Cardiac muscle cell (in vitro differentiated cells and primary cell): Measurements from ENCODE around the gene HPGDS. TPM values are rescaled to one million over a fixed set of nuclear protein-coding genes. Genes with fewer than 3 reads are reported as not detected.

Source experiments
- DNase-seq, 2 donors: peaks; one replicate each; pipeline versions ENCODE4 v3.0.0 to v3.0.0-alpha.2; 2010 to 2017; ENCODE audit warnings: low read depth in 1 of 2, low spot score in 1 of 2
- H3K27ac ChIP-seq: fragments of 200-600 bp; sonication (generic); 2 replicates; pipeline ENCODE4 v1.5.1; 2016
- H3K27me3 ChIP-seq: fragments of 200-600 bp; sonication (generic); 2 replicates; pipeline ENCODE4 v1.6.0; 2016; ENCODE audit warnings: control low read depth
- H3K36me3 ChIP-seq: fragments of 200-600 bp; sonication (generic); 2 replicates; pipeline ENCODE4 v1.5.1; 2016; ENCODE audit warnings: control low read depth
- H3K4me1 ChIP-seq: fragments of 200-600 bp; sonication (generic); 2 replicates; pipeline ENCODE4 v1.8.1; 2017; ENCODE audit warnings: low read depth, mild to moderate bottlenecking, mixed run types
- H3K4me3 ChIP-seq: fragments of 200-600 bp; sonication (generic); 2 replicates; pipeline ENCODE4 v1.5.1; 2016; ENCODE audit warnings: mild to moderate bottlenecking
- H3K9me3 ChIP-seq: fragments of 200-600 bp; sonication (generic); 2 replicates; pipeline ENCODE4 v1.5.1; 2017; ENCODE audit warnings: low read depth, mild to moderate bottlenecking, control low read depth
- polyA plus RNA-seq: library from polyadenylated mRNA; unstranded; fragments of >200 nt; fragmentation: Nextera tagmentation; extraction: Ambion mirVana; gene quantifications from 2 replicates; pipeline ENCODE4 v1.2.1, GENCODE V29; 2016
- total RNA-seq: library from RNA; depleted of rRNA; stranded (reverse); fragments of >200 nt; gene quantifications from 2 replicates; pipeline ENCODE4 v1.2.3, GENCODE V29; 2016
- TF ChIP-seq, protein P1 (sequence below): IDR thresholded peaks from 2 replicates; pipeline ENCODE4 v1.5.1; 2012; ENCODE audit warnings: low read depth, mild to moderate bottlenecking, low read length

The HPGDS gene
- total and polyA plus RNA-seq, 2 experiments from 2014 or later = not detected

DNA sequence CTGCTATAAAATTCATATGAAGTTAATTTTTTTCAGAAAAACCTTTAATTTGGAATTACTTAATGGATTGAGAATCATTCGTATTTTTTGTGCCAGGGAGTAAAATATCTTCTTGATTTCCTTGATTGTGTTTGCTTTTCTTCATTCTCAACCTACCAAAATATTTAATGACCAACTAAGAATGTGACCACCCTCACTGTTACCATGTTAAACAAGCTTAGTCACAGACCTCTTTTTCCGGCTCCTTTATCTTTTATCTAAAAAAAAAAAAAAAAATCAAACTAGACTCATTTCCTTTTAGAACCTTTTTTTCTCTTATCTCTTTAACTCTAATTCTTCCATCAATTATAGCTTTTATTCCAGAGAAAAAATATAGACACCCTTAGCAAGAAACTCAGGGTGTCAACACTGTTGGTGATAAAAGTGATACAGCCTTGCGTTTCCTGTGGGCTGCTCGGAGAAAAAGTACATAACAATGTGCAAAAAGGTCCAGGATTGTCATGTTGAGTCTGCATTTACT is 20.6 kb upstream of the HPGDS start:
- H3K27me3 ChIP-seq = no peaks in the 10 kb centered on the region
- no peaks in the 10 kb centered on the region for H3K4me1 ChIP-seq
- H3K36me3 ChIP-seq = no peaks in the 10 kb centered on the region
- TF ChIP-seq, protein P1, sequence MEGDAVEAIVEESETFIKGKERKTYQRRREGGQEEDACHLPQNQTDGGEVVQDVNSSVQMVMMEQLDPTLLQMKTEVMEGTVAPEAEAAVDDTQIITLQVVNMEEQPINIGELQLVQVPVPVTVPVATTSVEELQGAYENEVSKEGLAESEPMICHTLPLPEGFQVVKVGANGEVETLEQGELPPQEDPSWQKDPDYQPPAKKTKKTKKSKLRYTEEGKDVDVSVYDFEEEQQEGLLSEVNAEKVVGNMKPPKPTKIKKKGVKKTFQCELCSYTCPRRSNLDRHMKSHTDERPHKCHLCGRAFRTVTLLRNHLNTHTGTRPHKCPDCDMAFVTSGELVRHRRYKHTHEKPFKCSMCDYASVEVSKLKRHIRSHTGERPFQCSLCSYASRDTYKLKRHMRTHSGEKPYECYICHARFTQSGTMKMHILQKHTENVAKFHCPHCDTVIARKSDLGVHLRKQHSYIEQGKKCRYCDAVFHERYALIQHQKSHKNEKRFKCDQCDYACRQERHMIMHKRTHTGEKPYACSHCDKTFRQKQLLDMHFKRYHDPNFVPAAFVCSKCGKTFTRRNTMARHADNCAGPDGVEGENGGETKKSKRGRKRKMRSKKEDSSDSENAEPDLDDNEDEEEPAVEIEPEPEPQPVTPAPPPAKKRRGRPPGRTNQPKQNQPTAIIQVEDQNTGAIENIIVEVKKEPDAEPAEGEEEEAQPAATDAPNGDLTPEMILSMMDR = no peak
- no peak overlapping the region for H3K27ac ChIP-seq
- no peaks in the 10 kb centered on the region for H3K9me3 ChIP-seq
- peak in 1 of 2 donors; percentile 16 for DNase-seq
- no peak overlapping the region for H3K4me3 ChIP-seq

DNA sequence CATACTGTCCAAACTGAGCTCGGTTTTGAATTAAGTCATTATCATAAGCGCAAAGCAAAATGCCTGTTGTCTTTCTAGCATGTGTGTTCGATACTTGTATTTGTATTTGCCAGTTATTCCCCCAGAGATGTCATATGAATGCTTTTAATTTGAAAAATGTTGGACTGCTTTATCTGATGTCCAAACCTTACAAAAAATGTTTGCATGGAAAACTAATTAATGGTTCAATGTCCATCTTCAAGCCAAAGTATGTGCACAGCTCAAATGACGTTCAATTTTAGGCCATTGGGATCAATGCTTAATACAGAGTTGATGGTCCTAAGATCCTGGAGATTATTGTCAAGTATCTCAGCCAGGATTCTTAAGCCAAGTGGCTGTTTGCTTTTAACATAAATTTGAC is 17.2 kb upstream of the HPGDS start:
- Histone ChIP-seq H3K4me3 (no peak overlapping the region), H3K27me3 (no peaks in the 10 kb centered on the region), H3K9me3 (no peaks in the 10 kb centered on the region), H3K36me3 (no peaks in the 10 kb centered on the region), H3K4me1 (no peaks in the 10 kb centered on the region), H3K27ac (no peak overlapping the region)
- TF ChIP-seq, protein P1 = no peak
- DNase-seq = no peak

DNA sequence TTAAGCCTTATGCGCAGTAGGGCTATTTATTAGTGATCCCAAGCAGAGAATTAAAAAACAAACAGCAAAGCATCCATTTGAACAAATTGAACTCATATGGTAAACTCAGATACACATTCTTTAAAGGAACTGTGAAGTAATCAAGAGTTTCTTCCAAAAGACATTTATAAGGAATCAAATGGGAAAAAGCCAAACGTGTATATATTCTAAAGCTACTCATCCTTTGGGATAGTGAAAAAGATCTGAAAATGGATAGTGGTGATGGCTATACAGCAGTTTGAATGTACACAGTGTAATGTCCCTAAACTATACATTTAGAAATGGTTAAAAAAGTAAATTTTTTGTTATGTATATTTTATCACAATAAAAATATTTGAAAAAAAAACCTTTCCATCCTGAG is 16.6 kb upstream of the HPGDS start:
- Histone ChIP-seq H3K27me3 (no peaks in the 10 kb centered on the region), H3K9me3 (no peaks in the 10 kb centered on the region), H3K36me3 (no peaks in the 10 kb centered on the region), H3K4me1 (no peaks in the 10 kb centered on the region), H3K4me3 (no peak overlapping the region), H3K27ac (no peak overlapping the region)
- no peak for DNase-seq
- TF ChIP-seq, protein P1 = no peak

DNA sequence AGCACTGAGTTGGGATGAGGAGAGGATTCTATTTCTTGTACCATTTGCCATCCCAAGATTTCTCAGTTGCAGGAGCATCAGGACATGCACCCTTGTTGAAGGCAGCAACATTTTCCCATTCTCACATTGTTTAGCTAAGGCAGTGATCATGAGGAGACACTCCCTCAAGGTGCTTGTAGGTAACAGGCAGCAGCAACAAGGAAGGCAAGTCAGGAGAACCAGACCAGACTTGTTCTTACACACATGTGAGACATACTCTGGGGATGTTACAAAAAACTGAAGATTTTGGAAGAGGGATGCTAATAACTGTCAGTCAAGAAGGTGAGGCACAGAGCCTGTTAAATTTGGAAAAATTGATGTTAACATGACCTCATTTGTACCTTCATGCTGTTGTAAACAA is 15.5 kb upstream of the HPGDS start:
- DNase-seq = no peak
- TF ChIP-seq, protein P1 = no peak
- no peak overlapping the region for H3K27ac ChIP-seq
- no peaks in the 10 kb centered on the region for H3K4me1 ChIP-seq
- no peak overlapping the region for H3K4me3 ChIP-seq
- H3K27me3 ChIP-seq = no peaks in the 10 kb centered on the region
- H3K9me3 ChIP-seq = no peaks in the 10 kb centered on the region
- H3K36me3 ChIP-seq = no peaks in the 10 kb centered on the region

DNA sequence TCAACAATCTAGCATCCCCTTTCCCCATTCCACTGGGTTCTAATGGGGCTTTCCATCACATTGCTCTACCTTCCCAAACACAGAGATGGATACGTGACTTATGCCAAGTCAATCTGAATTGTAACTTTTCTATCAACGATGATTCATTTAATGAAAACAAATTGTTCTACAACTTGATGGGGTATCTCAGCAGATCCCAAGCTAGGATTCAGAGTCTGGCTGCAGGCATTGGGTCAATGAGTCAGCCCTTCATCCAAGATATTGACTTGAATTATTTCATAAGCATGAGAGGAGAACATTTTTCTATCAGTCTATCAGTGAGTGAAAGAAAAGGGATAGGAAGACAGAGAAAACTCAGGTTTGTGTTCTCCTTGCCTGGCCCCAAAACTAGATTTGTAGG is 15.0 kb upstream of the HPGDS start:
- H3K27me3 ChIP-seq = no peaks in the 10 kb centered on the region
- no peaks in the 10 kb centered on the region for H3K4me1 ChIP-seq
- no peak overlapping the region for H3K27ac ChIP-seq
- no peaks in the 10 kb centered on the region for H3K9me3 ChIP-seq
- H3K4me3 ChIP-seq = no peak overlapping the region
- TF ChIP-seq, protein P1 = no peak
- no peak for DNase-seq
- no peaks in the 10 kb centered on the region for H3K36me3 ChIP-seq

DNA sequence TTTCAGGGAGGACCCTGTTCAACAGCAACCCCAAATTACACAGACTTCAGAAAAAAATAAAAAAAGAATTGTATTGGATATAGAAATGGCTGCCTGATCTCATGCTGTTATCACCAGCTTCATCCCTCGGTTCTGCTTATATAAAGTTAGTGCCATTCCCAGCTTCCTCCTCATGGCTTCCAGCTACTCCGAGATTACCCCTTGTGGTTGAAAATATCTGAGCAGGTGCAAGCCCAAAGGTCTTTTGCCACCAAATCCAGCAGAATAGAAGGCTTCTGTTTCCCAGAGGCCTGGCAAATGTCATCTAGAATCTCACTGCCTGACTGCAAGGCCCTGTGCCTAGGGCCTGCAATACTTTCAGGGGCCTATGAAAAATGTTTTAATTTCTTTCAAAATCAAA is 13.8 kb upstream of the HPGDS start:
- no peak overlapping the region for H3K27ac ChIP-seq
- DNase-seq = no peak
- no peaks in the 10 kb centered on the region for H3K9me3 ChIP-seq
- H3K4me3 ChIP-seq = no peak overlapping the region
- no peaks in the 10 kb centered on the region for H3K4me1 ChIP-seq
- no peaks in the 10 kb centered on the region for H3K36me3 ChIP-seq
- TF ChIP-seq, protein P1 = no peak
- no peaks in the 10 kb centered on the region for H3K27me3 ChIP-seq
